Breast epithelium (tissue), 3 donors: ENCODE results near the gene STAT3.

ENCODE experiments used
- CTCF ChIP-seq, 3 donors: fragments of 450-650 bp; IDR thresholded peaks; one replicate each; pipeline ENCODE4 v1.5.1; 2016 to 2017; ENCODE audit warnings: antibody characterized with exemption in 3 of 3, mild to moderate bottlenecking in 3 of 3, moderate library complexity in 3 of 3
- POLR2A ChIP-seq: fragments of 450-650 bp; IDR thresholded peaks from one replicate; pipeline ENCODE4 v1.6.1; 2016; ENCODE audit warnings: antibody characterized with exemption, mild to moderate bottlenecking, moderate library complexity
- POLR2AphosphoS5 ChIP-seq, 3 donors: sonication (generic); formaldehyde crosslinking; IDR thresholded peaks; one replicate each; pipeline ENCODE4 v1.6.1; 2017; ENCODE audit warnings: antibody characterized with exemption in 3 of 3

- TF ChIP-seq CTCF (IDR thresholded peaks at IDR 0.05) = no peak
- peak in 1 of 3 donors; percentile 25 for TF ChIP-seq POLR2AphosphoS5 (IDR thresholded peaks at IDR 0.05)
- no peak for TF ChIP-seq POLR2A
Measured at GRCh38 chr17:42288803-42289610, 99.2 kb downstream of the STAT3 start.
